Measurements from ENCODE around the gene AGPAT2.

Gene AGPAT2

DNA sequence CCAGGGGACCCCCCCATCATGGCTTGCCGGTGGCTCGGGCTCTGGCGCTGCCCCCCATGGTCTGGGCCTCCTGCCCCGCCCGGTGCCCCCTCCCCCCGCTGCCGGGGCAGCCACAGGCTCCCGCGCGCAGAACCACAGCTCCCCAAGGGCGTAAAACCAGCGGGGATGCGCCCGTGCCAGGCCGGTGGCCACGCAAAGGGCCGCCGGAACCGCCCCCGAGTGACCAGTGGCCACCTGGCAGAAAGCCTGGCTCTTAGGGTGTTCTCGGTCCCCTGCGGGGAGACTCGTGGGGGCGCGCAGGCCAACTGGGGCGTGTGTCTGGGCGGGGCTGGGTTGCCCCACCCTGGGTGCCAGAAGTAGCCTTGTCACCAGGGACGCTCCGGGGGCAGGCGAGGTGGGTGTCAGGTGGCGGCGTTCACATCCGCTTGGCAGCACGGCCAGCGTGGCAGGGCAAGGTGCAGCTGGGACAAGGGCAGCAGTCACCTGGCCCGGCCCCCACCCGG, 515 bp upstream of the AGPAT2 start:
- no peak for FAIRE-seq

DNA sequence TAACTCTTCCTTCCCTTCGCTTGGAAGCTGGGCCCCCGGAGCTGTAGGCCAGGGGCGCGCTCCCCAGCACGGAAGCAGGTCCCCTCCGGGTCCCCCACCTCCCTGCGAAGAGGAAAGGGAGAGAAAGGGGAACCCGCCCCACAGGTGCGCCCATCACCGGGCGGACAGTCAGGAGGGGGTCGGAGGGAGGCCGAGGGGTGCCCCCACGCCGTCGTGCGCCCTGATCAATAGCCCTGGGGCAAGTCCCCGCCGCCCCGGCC, 793 bp downstream of the AGPAT2 start:
- FAIRE-seq = no peak

DNA sequence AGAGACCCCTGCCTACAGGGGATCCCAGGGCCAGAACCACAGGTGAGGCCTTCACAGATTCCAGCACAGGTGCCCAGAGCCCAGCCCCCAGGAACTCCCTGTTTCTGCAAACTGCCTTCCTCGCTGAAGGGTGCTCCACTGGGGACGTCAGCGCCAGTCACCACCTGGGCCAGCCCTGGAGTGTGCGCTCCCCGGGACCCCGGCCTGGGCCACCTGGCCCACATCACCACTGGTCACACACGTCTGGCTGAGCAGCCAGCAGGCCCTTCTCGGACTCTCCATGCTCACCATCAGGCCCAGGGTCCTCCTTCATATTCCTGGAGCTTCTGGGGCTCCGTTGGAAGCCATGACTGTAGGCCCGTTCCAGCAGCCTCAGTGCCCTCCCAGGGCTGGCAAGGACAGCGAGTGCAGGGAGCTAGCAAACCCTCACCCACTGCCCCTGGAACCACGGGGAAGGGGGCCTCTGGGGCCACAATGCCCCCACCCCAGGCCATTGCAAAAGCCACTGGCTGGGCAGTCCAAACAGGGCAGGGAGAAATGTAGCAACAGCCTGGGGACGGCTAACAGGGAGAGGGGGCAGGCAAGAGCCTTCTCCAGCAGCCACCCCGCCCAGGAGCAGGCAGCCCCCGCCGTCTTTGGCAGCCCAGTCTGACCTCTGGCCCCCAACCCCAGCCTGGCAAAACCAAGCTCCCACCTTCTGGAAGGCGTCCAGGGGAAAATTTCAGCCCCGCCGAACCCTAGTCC, 1.3 kb downstream of the AGPAT2 start:
- no peak for FAIRE-seq

DNA sequence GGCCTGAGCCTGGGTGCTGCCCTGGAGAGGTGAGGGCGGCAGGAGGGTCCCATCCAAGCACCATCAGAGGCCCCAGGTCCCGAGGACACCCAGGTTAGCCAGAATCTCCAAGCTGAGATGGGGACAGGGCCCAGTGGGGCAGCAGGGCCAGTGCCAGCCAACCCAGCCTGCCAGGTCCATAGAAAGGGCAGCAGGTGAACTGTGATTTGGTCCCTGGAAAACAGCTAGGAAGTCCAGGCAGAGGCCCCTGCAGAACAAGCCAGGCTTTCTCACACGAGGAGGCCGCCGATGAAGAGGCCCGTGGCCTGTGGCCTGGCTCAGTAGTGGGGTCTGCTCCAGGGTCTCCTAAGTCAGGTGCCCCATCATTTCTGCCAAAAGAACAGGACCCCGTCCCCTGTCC, 2.0 kb downstream of the AGPAT2 start:
- no peak for FAIRE-seq

DNA sequence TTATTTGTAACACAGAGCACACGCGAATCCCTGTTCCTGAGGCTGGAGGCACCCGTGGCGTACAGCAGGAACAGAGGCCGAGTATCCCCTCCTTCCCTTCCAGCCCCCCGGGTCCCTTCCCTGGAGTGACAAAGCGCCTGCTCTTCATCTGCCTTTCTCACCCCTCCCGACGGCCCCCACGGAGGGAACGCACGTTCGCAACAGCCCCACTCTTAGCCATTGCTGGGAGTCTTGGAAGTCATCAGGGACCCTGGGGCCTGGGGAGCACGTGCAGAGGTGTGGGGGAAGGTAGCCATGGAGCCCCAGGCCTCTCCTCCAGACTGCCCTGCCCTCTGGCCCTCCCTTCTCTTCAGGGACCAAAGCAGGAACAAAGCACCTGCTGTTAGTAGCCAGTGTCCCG, 2.5 kb downstream of the AGPAT2 start:
- FAIRE-seq = no peak

DNA sequence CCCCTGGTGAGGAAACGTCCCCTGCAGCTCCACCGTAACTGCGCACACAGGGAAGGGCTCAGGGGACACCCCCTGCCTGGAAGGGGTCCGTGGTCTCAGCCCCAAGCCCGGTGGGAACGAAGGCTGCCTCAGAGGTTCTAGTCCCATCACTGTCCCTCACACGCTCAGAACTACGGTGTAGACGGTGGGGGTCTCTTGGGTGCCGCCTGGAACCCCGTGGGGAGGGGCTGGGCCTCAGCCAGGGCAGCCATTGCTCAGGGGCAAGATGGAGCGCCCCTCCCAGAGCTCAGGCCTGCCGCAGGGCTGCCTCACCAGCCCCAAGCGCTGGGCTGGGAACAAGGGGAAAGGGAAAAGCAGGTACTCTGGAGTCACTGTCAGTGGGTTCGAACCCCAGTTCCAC, 2.9 kb downstream of the AGPAT2 start:
- no peak for FAIRE-seq

DNA sequence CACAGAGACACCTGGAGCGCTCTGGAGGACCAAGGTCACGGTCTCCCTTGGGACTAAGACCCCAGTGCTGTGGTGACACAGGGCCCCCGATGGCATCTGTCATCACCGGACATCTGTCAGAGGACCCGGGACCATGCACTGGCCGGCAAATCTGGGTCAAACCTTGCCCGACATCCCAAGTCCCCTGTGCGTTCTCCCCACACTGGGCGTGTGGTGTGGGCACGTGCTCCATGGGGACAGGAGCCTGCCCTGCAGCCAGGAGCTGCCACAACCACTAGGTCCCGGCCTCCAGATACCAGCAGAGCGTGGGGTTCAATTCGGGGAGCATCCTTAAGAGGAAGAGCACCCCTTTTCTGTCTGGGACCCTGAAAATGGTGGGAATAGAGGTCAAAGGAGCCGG, 3.5 kb downstream of the AGPAT2 start:
- no peak for FAIRE-seq

DNA sequence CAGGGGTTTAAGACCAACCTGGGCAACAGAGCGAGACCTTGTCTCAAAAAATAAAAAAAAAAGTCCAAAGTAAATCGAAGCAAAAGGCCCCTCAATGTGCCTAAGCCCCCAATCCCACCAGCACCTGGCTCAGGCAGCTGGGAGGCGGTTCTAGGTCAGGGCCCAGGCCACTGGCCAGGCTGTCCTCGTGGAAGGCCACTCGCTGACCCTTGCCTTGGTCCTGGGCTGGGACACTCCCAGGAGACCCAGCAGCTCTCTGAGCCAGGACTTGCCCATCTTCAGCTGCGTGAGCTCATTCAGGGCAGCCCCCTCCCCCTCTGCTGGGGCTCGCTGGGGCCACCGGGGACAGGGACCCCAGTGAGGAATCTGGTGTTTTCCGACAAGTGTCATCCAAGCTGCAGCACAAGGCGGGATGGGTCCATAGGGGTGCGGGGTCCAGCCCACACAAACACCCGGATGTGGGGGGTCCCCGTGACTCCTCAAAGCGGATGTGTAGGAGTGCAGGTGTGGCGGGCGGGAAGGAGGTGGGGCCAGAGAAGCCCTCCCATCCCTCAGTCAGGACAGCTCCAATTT, 4.0 kb downstream of the AGPAT2 start:
- no peak for FAIRE-seq

DNA sequence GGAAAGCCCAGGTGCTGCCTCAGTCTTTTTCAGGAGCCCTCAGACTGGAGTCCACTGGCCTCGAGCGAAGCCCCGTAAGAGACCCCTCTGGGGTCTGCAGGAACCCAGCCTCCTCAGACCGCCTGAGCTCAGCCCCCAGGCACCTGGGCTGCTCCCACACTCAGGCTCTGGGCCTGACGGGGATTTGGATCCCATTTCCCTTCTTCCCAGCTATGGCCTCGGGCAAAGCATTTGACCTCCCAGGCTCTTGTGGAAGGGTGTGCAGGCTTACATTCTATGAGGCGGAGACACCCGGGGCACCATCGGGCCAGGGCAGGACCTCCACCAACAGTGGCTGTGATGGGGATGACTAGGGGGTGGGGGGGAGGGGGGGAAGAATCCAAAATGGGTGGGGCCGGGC, 4.5 kb downstream of the AGPAT2 start:
- no peak for FAIRE-seq

DNA sequence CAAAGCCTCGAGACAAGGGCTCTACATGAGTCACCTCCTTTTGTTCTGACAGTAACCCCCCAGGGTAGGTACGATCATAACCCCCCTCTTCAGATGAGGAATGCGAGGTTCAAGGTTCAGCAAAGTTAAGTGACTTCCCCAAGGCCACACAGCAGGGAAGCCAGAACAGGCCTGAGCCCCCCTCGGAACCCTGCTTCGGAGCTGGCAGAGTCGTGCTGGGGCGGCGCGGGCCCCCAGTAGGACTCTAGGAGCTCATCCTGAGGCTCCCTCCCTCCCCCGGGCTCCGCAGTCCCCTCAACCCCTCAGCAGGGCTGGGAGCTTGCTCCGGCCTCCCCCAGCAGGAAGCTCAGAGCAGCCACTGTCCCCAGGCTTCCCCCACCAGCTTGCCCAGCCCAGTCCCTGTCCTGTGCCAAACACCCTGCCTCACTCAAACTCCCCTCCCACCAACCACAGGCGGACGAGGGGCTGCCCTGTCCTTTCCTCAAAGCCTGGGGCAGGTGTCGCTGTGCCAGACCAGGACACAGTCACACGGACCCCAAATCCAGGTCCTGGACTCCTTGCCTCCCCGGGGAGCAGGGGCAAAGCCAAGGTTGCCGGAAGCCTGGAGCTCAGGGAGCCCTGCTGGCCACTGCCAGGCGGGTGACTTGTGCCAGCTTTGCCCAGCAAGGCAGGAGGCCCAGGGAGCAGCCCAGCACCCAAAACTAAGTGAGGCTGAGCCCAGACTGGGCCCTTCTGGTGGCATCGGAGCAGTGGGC, 5.1 kb downstream of the AGPAT2 start:
- FAIRE-seq = no peak

DNA sequence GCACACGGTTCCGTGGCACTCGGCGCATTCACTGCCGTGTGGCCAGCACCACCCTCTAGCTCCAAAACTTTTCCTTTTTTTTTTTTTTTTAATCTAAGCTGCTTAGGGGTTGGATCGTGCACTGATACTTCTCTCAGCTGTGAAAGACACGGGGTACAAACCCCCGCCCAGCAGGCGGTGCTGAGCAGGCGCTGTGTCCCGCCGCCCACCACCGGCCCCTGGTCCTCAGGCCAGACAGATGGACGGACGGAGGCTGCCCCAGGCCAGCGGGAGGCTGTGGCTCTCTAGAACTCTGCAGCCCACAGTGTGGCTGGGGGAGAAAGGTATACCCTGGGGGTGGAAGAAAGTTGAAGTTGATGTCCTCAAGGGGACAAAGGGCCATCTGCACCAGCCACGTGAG, 6.2 kb downstream of the AGPAT2 start:
- FAIRE-seq = no peak

DNA sequence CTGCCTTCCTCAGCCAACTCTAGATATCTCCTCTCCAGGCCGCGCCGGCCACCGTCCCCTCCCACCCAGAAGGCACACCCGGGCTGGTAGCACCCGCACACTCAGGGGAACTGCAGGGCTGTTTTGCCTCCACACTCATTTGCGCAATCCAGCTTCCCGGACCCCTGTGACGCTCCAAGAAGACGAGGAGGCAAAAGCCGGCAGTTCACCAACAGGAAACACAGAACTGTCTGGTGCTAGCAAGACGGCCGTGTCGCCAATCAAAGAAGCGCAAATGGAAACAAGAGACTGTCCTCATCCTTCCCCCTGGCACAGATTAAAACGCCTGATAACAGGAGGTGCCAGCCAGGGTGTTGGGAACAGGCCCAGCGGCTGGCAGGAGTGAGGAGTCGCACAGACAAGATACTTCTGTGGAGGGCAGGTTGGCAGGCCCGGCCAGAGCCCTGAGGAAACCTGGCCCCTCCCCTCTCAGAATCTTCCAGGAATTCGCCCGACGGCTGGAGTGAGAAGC, 7.8 kb downstream of the AGPAT2 start:
- FAIRE-seq = no peak

DNA sequence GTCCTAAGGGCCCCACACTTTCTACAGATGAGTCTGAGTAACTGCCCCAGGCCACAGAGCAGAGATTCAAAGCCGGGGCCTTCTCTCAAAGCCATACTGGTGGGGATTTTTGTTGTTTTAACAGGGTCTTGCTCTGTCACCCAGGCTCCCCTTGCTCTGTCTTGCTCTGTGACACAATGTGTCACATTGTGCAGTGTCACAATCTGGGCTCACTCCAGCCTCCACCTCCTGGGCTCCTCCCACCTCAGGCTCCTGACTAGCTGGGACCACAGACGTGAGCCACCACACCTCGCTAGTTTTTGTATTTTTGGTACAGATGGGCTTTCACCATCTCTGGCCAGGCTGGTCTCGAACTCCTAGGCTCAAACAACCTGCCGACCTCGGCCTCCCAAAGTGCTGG, 8.6 kb downstream of the AGPAT2 start:
- no peak for FAIRE-seq

DNA sequence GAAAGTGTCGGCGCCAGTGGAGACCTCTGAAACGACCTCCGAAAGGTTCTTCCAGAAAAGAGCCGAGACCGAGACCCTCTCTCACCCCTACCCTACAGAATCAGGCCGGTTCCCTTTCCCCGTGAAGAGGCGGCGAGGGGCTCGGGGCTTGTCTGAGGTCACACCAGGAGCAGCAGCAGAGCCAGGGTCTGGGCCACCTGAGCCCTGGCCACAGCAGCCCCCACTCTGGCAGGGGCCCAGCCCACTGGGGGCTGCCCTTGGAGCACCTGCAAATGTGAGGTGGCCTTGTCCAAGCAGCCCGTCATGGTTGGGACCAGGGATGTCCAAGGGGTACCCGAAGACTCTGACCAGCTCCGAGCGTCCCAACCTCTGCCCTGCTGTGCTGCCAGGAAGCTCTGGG, 9.2 kb downstream of the AGPAT2 start:
- FAIRE-seq = no peak

DNA sequence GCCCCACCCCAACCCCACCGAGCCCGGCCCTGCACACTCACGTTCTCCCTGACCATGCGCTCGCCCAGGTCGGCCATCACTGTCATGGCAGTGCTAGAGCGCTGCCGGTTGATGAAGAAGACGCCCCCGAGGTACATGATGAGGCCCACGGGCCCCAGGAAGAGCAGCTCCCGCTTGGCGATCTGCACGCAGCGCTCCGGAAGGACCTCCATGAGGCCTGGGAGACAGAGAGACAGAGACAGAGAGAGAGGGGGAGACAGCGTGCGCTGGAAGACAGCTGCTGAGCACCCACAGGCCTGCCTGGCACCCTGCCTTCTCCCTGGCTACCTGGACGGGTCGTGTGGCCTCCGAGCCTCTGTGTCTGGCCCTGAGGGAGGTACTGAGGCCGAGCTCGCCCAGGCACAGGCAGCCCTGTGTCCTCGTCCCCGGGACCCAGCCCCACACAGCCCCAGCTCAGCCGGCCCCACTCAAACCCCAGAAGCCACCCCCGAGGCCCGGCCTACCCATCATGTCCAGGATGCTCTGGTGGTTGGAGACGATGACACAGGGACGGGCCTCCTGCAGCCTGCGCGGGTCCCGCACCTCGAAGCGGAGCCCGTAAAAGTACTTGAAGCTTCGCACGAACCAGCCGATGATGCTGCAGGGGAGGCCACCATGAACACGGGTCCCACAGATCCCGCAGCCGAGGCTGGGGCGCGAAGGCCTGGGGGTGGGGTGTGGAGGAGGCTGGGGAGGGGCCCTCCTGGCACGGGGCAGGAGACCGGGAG, 10.2 kb downstream of the AGPAT2 start:
- no peak for FAIRE-seq

DNA sequence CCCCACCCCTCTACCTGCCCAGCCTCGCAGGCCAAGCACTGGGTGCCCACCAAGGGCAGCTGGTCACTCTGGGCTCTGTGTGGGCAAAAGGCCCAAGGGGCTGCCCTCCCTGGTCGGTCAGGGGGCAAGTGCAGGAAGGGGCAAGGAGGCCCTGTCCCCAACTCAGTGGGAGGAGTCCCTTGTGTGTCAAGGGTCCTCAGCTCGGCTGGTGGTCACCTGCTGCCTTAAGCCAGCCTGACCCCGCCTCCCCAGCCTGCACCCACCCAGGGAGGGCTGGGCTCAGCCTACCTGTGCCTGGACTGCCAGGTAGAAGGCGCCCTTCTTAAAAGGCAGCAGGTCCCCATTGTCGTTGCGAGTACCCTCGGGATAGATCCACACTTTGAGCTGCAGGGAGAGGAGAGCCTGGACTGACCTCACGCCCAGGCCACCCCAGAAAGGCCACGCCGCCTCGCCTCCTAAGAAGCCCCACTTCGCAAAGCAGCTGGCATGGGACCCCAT, 10.9 kb downstream of the AGPAT2 start:
- FAIRE-seq = no peak

DNA sequence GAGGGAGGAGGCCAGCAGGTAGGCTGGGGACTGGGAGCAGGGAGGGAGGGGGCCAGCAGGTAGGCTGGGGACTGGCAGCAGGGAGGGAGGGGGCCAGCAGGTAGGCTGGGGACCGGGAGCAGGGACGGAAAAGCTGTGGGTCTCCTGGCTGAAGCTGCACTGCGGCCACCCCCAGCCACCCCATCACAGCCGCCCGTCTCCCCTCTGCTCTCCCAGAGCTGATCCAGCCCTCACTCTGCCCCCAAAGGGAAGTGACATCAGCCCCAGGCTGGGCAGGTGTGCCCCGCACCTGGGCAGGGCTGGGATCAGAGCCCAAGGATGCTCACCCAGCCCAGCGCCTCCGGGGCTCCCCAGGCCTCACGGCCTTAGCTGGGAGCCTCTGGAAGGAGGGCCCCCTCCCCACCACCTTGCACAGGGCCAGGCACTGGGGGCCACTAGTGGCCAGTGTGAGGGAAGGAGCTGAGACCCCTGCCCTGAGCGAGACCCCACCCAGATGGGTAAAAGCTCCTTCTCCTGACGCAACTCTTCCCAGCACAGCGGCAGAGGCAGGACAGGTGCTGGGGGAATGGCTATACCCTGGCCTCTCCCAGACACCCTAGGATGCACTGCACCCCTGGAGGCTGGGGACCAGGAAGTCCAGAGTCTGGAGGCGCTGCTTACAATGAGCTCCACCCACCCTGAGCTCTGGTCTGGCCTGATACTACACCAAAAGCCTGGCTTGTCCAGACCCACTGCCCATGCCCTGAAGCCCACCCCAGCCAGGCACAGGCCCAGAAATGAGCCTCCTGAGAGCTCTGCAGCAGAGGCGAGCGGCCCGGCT, 11.6 kb downstream of the AGPAT2 start:
- no peak for FAIRE-seq

DNA sequence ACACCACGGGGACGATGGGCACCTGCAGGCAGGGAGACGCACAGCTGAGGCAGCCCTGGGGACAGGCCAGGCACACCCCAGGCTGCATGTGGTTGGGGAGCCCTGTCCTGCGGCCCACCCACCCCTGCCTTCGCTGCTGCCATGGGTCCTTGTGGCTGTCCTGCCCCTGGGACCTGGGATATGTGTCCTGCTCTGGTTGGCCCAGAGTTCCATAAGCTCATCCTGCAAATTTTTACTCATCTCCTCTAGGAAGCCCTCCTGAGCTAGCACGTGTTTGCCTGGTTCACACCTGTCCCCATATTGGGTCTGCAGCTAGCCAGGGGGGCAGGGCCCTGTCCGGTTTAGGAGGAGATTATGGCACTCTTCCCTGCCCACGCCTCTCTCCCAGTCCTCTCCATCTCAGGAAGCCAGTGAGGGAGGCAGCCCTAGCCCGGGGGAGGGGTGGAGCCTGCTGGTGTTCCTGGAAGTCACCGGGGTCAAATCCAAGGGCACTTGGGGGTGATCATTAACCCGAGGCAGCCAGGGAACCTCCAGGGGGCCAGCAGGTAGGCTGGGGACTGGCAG, 12.4 kb downstream of the AGPAT2 start:
- FAIRE-seq = no peak

DNA sequence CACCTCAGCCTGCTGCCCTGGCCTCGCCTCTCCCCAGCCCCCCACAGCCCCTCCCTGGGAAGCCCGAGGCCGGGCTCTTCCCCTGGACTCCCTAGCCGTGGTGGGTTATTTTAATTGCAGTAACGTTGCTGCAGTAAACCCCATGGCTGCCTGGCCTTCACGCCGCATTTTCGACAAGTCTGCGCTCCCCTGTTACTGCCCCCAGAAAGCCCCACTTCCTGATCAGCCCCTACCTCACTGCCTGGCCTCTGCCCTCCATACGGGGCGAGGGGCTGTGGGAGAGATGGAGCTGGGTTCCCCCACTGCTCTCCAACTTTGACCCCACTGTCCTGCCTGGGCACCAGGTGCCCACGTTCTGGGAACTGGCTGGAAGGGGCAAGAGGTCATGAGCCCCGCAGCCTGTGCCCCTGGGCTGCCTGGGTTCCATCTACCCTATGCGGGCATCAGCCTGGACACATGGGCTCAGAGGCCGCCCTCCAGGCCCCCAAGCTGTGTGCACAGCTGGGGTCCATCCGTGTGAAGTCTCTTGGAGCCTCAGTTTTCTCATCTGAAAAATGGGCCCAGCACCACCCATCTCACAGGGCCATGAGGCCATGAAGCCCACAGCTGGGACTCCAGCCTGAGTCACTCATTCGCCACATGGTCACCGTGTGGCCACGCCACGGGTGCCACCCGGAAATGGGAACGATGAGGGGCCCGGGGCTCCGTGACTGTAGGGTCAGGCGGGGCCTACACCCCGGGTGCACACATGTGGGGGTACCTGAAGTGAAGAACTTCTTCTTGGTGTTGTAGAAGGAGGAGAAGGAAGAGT, 13.1 kb downstream of the AGPAT2 start:
- no peak for FAIRE-seq

DNA sequence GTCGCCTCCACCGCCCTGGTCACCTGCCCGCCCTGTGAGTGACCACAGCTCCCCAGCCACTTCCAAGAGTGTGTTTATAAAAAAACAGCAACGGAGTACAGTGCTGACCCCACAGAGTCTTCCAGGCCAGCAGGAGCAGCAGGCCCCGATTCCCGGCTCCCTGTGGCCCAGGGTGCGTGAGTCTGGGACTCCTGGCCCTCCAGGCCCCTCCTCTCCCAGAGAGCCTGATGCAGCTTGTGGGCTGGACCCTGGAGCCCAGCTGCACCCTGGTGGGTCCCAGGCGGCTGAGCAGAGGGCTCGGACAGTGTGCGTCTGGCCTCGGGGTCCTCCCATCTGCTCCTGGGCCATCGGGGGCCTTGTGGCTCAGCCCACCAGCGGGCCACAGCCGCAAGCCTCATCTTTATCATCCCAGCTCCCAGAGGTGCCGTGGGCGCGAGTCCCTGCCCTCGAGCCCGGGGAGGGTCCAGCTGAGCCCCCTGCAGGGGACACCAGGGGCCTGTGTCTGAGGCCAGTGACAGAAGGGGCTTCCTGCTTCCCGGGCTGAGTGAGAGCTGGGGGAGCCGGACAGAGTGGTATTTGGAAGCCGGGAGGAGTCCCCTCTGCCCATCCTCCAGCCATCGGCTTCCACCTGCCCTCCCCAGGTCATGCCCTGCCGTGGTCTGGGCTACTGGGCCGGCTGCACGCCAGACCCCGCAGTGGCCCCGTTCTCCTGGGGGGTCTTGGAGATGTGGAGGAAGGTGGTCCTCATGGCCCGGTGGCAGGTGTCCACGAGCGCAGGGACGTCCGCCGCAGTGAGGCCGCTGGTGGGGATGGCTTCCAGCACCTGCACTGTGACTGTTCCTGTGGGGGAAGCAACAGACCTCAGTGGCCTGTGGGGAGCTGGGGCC, 13.9 kb downstream of the AGPAT2 start:
- no peak for FAIRE-seq
